ENCODE measurements around the gene IBSP.

GRCh38 chr4:87749883-87750282 is 49.5 kb upstream of the IBSP start:
- no peak for TF ChIP-seq CTCF (IDR thresholded peaks at IDR 0.05)
- no peak for TF ChIP-seq EP300 (IDR thresholded peaks at IDR 0.05)
- TF ChIP-seq POLR2A (IDR thresholded peaks at IDR 0.05), result no peak

Measured in suprapubic skin (tissue), 3 donors.